ENCODE data around the gene TWNK.

The TWNK gene

GRCh38 chr10:100998183-100998990 is 11.0 kb downstream of the TWNK start:
- Histone ChIP-seq H3K9me3 (replicated peaks; ENCODE audit: insufficient read depth, low read length) (no peaks in the 10 kb centered on the region), H4K20me1 (ENCODE audit: insufficient read depth, low read length) (no peaks in the 10 kb centered on the region), H2AFZ (ENCODE audit: low read length) (peak overlapping the region; percentile 98), H3K79me2 (ENCODE audit: low read length) (no peaks in the 10 kb centered on the region), H3K4me2 (ENCODE audit: low read depth, low read length) (peak overlapping the region; percentile 100), H3K4me1 (ENCODE audit: low read length) (peaks cover 13% of the 10 kb centered on the region), H3K36me3 (replicated peaks; ENCODE audit: insufficient read depth, low read length) (no peaks in the 10 kb centered on the region), H3F3A (ENCODE audit: insufficient read depth, low read length) (peaks cover 36% of the 10 kb centered on the region), H3K4me3 (ENCODE audit: low read length) (peak overlapping the region; percentile 92), H3K9ac (ENCODE audit: low read length) (peak overlapping the region; percentile 67), H3K9me2 (replicated peaks; ENCODE audit: insufficient read depth, low read length) (no peaks in the 10 kb centered on the region), H3K27ac (ENCODE audit: low read length) (peak overlapping the region; percentile 67; the same call in 1 of the 2 replicates), H3K27me3 (replicated peaks; ENCODE audit: insufficient read depth, low read length) (no peaks in the 10 kb centered on the region)
- TF ChIP-seq EZH2phosphoT487 (IDR thresholded peaks at IDR 0.05; ENCODE audit: low read length): no peak
- no peak for TF ChIP-seq CTCF (IDR thresholded peaks at IDR 0.05; ENCODE audit: low read length)
- TF ChIP-seq EZH2 (optimal IDR thresholded peaks at IDR 0.05; ENCODE audit: low read depth, low read length): no peak
- peak; percentile 82 for DNase-seq

- peak overlapping the region; percentile 100 for H3K4me2 ChIP-seq (ENCODE audit: low read depth, low read length)
- H3K9ac ChIP-seq (ENCODE audit: low read length): peak overlapping the region; percentile 67
- H3K27me3 ChIP-seq (replicated peaks; ENCODE audit: insufficient read depth, low read length): no peaks in the 10 kb centered on the region
- TF ChIP-seq CTCF (IDR thresholded peaks at IDR 0.05; ENCODE audit: low read length) (peak; percentile 79), EZH2phosphoT487 (IDR thresholded peaks at IDR 0.05; ENCODE audit: low read length) (no peak)
- DNase-seq: peak; percentile 69
- H3K4me3 ChIP-seq (ENCODE audit: low read length): peak overlapping the region; percentile 92
- no peaks in the 10 kb centered on the region for H3K36me3 ChIP-seq (replicated peaks; ENCODE audit: insufficient read depth, low read length)
- H3K9me2 ChIP-seq (replicated peaks; ENCODE audit: insufficient read depth, low read length): no peaks in the 10 kb centered on the region
- peaks cover 29% of the 10 kb centered on the region for H3F3A ChIP-seq (ENCODE audit: insufficient read depth, low read length)
- H4K20me1 ChIP-seq (ENCODE audit: insufficient read depth, low read length): no peaks in the 10 kb centered on the region
- peak overlapping the region; percentile 98 for H2AFZ ChIP-seq (ENCODE audit: low read length)
- H3K4me1 ChIP-seq (ENCODE audit: low read length): peaks cover 13% of the 10 kb centered on the region
- no peaks in the 10 kb centered on the region for H3K9me3 ChIP-seq (replicated peaks; ENCODE audit: insufficient read depth, low read length)
- peak overlapping the region; percentile 67; the same call in 1 of the 2 replicates for H3K27ac ChIP-seq (ENCODE audit: low read length)
- no peaks in the 10 kb centered on the region for H3K79me2 ChIP-seq (ENCODE audit: low read length)
Observed at GRCh38 chr10:100998991-100999741, 11.8 kb downstream of the TWNK start.

GRCh38 chr10:100999742-101000126 is 12.4 kb downstream of the TWNK start, which contains the start of gene LZTS2:
Gene LZTS2 (plus strand): TSS chr10:100999808. CDS start chr10:101002539, 2,731 bp downstream.
- H3K36me3 ChIP-seq (replicated peaks; ENCODE audit: insufficient read depth, low read length): no peaks in the 10 kb centered on the region
- no peaks in the 10 kb centered on the region for H3K27me3 ChIP-seq (replicated peaks; ENCODE audit: insufficient read depth, low read length)
- H3K79me2 ChIP-seq (ENCODE audit: low read length): no peaks in the 10 kb centered on the region
- no peaks in the 10 kb centered on the region for H3K9me2 ChIP-seq (replicated peaks; ENCODE audit: insufficient read depth, low read length)
- H3K4me1 ChIP-seq (ENCODE audit: low read length): peaks cover 13% of the 10 kb centered on the region
- H3K4me2 ChIP-seq (ENCODE audit: low read depth, low read length): peak within 1 kb of the TSS; percentile 100
- peak within 1 kb of the TSS; percentile 98 for H2AFZ ChIP-seq (ENCODE audit: low read length)
- H4K20me1 ChIP-seq (ENCODE audit: insufficient read depth, low read length): no peaks in the 10 kb centered on the region
- H3K27ac ChIP-seq (ENCODE audit: low read length): peak within 1 kb of the TSS; percentile 67; the same call in 1 of the 2 replicates
- H3F3A ChIP-seq (ENCODE audit: insufficient read depth, low read length): peaks cover 27% of the 10 kb centered on the region
- DNase-seq: no peak
- H3K9me3 ChIP-seq (replicated peaks; ENCODE audit: insufficient read depth, low read length): no peaks in the 10 kb centered on the region
- H3K4me3 ChIP-seq (ENCODE audit: low read length): peak within 1 kb of the TSS; percentile 92
- peak within 1 kb of the TSS; percentile 67 for H3K9ac ChIP-seq (ENCODE audit: low read length)
- no peak for TF ChIP-seq CTCF (IDR thresholded peaks at IDR 0.05; ENCODE audit: low read length)
- TF ChIP-seq EZH2 (optimal IDR thresholded peaks at IDR 0.05; ENCODE audit: low read depth, low read length): no peak
- TF ChIP-seq EZH2phosphoT487 (IDR thresholded peaks at IDR 0.05; ENCODE audit: low read length): no peak

All from MM.1S (cell line).